Measurements from ENCODE around the gene PDCL2. TPM values are rescaled to one million over a fixed set of nuclear protein-coding genes. Genes with fewer than 3 reads are reported as not detected.

Gene PDCL2
- total RNA-seq, 1 donor from 2014 or later = not detected

- no peaks in the 10 kb centered on the region for H3K27me3 Mint-ChIP-seq
- intact Hi-C loops (cut with micrococcal nuclease) = no loop called here
- DNase-seq = no peak
- no peak overlapping the region for H3K4me3 Mint-ChIP-seq
- peaks cover 12% of the 10 kb centered on the region for H3K9me3 Mint-ChIP-seq
- no peak overlapping the region for H3K27ac Mint-ChIP-seq
- H3K4me1 Mint-ChIP-seq = peaks cover 9% of the 10 kb centered on the region
- peaks cover 2% of the 10 kb centered on the region for H3K36me3 Mint-ChIP-seq (ENCODE audit: low read depth)
These were observed 81.4 kb downstream of the PDCL2 start for GRCh38 chr4:55510685-55511084.

GRCh38 chr4:55509266-55509665 lies 82.8 kb downstream of the PDCL2 start:
- Mint-ChIP-seq H3K9me3 (peaks cover 12% of the 10 kb centered on the region), H3K36me3 (ENCODE audit: low read depth) (peaks cover 2% of the 10 kb centered on the region), H3K4me1 (peaks cover 9% of the 10 kb centered on the region), H3K27ac (no peak overlapping the region), H3K4me3 (no peak overlapping the region), H3K27me3 (no peaks in the 10 kb centered on the region)
- DNase-seq = no peak
- intact Hi-C loops (cut with micrococcal nuclease) = no loop called here

GRCh38 chr4:55507612-55508011 lies 84.4 kb downstream of the PDCL2 start:
- peaks cover 2% of the 10 kb centered on the region for H3K36me3 Mint-ChIP-seq (ENCODE audit: low read depth)
- no peak overlapping the region for H3K27ac Mint-ChIP-seq
- H3K9me3 Mint-ChIP-seq = peaks cover 6% of the 10 kb centered on the region
- peaks cover 11% of the 10 kb centered on the region for H3K4me1 Mint-ChIP-seq
- H3K4me3 Mint-ChIP-seq = no peak overlapping the region
- H3K27me3 Mint-ChIP-seq = no peaks in the 10 kb centered on the region
- intact Hi-C loops (cut with micrococcal nuclease) = no loop called here
- DNase-seq = no peak

Other genes with a start within 250 kb of the PDCL2 start
- gene SRD5A3, start 246.0 kb downstream of the PDCL2 start, total RNA-seq = 26.6 and 27.4 TPM in 2 replicates
- 87.2 and 99.1 TPM in 2 replicates for gene TMEM165, start 196.3 kb downstream of the PDCL2 start, total RNA-seq
- gene CLOCK, start 45.3 kb downstream of the PDCL2 start, total RNA-seq = 9.8 and 10.8 TPM in 2 replicates
- gene NMU, start 44.1 kb upstream of the PDCL2 start, total RNA-seq = not detected in 2 replicates
- gene EXOC1L, start 227.5 kb upstream of the PDCL2 start, total RNA-seq = not detected in 2 replicates

Data from activated CD4-positive, alpha-beta T cell treated with anti-CD3 and anti-CD28 coated beads, Interleukin-2, amount 10 ng/mL, durations not matched to agents 24 days and 14 days (primary cell).